Fibroblast of skin of abdomen (primary cell): ENCODE data around the gene UPF2.
A peak's percentile ranks its signal among the peaks of the same experiment; 100 is the strongest.

Experiments
- DNase-seq: peaks from one replicate; pipeline ENCODE4 v3.0.0-alpha.2; 2013

Gene UPF2

GRCh38 chr10:11882646-11883375 lies 159.8 kb downstream of the UPF2 start:
- no peak for DNase-seq

- DNase-seq, result no peak
These were observed 160.9 kb downstream of the UPF2 start for GRCh38 chr10:11881477-11882417.

- DNase-seq, result no peak
These were observed 161.6 kb downstream of the UPF2 start for GRCh38 chr10:11881030-11881476.

- DNase-seq, result no peak
These were observed 162.2 kb downstream of the UPF2 start for GRCh38 chr10:11880151-11881029.

- no peak for DNase-seq
These were observed 163.1 kb downstream of the UPF2 start for GRCh38 chr10:11879387-11880094.

GRCh38 chr10:11878776-11879175 lies 163.8 kb downstream of the UPF2 start:
- DNase-seq, result no peak

- DNase-seq, result no peak
These were observed 165.1 kb downstream of the UPF2 start for GRCh38 chr10:11877591-11877905.

- DNase-seq, result no peak
These were observed 165.6 kb downstream of the UPF2 start for GRCh38 chr10:11876805-11877590.

- DNase-seq, result no peak
These were observed 166.3 kb downstream of the UPF2 start for GRCh38 chr10:11876324-11876723.

- DNase-seq, result peak; percentile 67
These were observed 166.9 kb downstream of the UPF2 start for GRCh38 chr10:11875494-11876281.

- peak; percentile 21 for DNase-seq
These were observed 167.8 kb downstream of the UPF2 start for GRCh38 chr10:11874568-11875493.

- DNase-seq, result no peak
These were observed 171.1 kb downstream of the UPF2 start for GRCh38 chr10:11871466-11871865.

GRCh38 chr10:11870900-11871400 lies 171.7 kb downstream of the UPF2 start:
- DNase-seq, result no peak

GRCh38 chr10:11870461-11870780 lies 172.2 kb downstream of the UPF2 start:
- DNase-seq, result no peak
